HCT116 (cell line): ENCODE measurements around the gene SLC4A2. TPM values are rescaled to one million over a fixed set of nuclear protein-coding genes. Genes with fewer than 3 reads are reported as not detected.

ENCODE experiments used
- ATAC-seq: fragments of 200-7000 bp; cut with Tn5 transposase; 2 replicates; pipeline ENCODE4 v1.9.1; 2020; ENCODE audit warnings: mild to moderate bottlenecking, moderate library complexity
- BruUV-seq: library from RNA; stranded (reverse); fragments of 400-500 nt; replicated peaks from 2 replicates; lab custom pipeline; 2021; lab: Mats Ljungman, UMichigan
- CTCF ChIA-PET: fragments of 300-600 bp; sonication (Branson Sonifier 250); formaldehyde crosslinking; loops from one replicate; lab custom pipeline; 2021; ENCODE audit warnings: antibody characterized with exemption; lab: Charles Lee
- POLR2A ChIA-PET: fragments of 300-600, 350-600 bp; sonication (Branson Sonifier 250); formaldehyde crosslinking; loops from one replicate; lab custom pipeline; 2021; ENCODE audit warnings: antibody characterized with exemption; lab: Charles Lee
- RAD21 ChIA-PET, 2 experiments: fragments of 300-600 bp; sonication (Branson Sonifier 250); formaldehyde crosslinking; loops; one replicate each; lab custom pipeline; 2023; ENCODE audit warnings: low total read pairs in 2 of 2; ENCODE audit not compliant: uncharacterized antibody in 2 of 2, unreplicated experiment in 2 of 2, low non-redundant PET in 1 of 2; lab: Charles Lee
- DNase-seq: peaks from one replicate; pipeline ENCODE4 v3.0.0-alpha.2; 2010; ENCODE audit warnings: low read depth, low spot score
- H2AFZ ChIP-seq: fragments of 200-600 bp; shearing (Covaris generic), sonication (generic); 2 replicates; pipeline ENCODE4 v1.6.1; 2017; ENCODE audit warnings: low read depth, mixed run types, mixed read lengths, antibody characterized with exemption, low read length; ENCODE audit not compliant: poor library complexity, severe bottlenecking
- H3K27ac ChIP-seq: 2 replicates; pipeline ENCODE4 v1.5.1; 2012; ENCODE audit warnings: low read depth, low read length
- H3K27me3 ChIP-seq: fragments of 200-600 bp; sonication (generic); 2 replicates; pipeline ENCODE4 v1.6.1; 2016; ENCODE audit warnings: mixed run types, low read length, mixed read lengths; ENCODE audit not compliant: insufficient read depth
- H3K36me3 ChIP-seq, 2 experiments: fragments of 200-500 bp in 1 of 2; fragments of 200-600 bp in 1 of 2; sonication (Bioruptor generic) in 1 of 2; sonication (generic) in 1 of 2; 2 replicates each; pipeline versions ENCODE4 v1.5.1 to v1.6.1; 2014 to 2016; ENCODE audit warnings: low read length in 2 of 2, inconsistent platforms in 1 of 2, mixed read lengths in 1 of 2, mixed run types in 1 of 2; ENCODE audit not compliant: insufficient read depth in 2 of 2, control insufficient read depth in 1 of 2
- H3K4me1 ChIP-seq, 2 experiments: fragments of 200-600 bp in 1 of 2; sonication (generic) in 1 of 2; 2 replicates each; pipeline versions ENCODE4 v1.5.1 to v1.6.1; 2012 to 2017; ENCODE audit warnings: low read length in 2 of 2, inconsistent platforms in 1 of 2, mild to moderate bottlenecking in 1 of 2, mixed read lengths in 1 of 2, mixed run types in 1 of 2, moderate library complexity in 1 of 2; ENCODE audit not compliant: insufficient read depth in 2 of 2, control insufficient read depth in 1 of 2
- H3K4me2 ChIP-seq: fragments of 200-600 bp; sonication (generic); 2 replicates; pipeline ENCODE4 v1.6.1; 2017; ENCODE audit warnings: mixed run types, low read length, mixed read lengths
- H3K4me3 ChIP-seq, 2 experiments: fragments of 200-600 bp in 1 of 2; sonication (generic) in 1 of 2; replicated peaks in 1 of 2; 2 replicates each; pipeline ENCODE4 v1.5.1; 2011 to 2016; ENCODE audit warnings: low read length in 2 of 2, control low read depth in 1 of 2, low read depth in 1 of 2, mild to moderate bottlenecking in 1 of 2, mixed read lengths in 1 of 2, mixed run types in 1 of 2
- H3K79me2 ChIP-seq: fragments of 200-600 bp; sonication (generic); 2 replicates; pipeline ENCODE4 v1.6.1; 2017; ENCODE audit warnings: mild to moderate bottlenecking, mixed run types, low read length, moderate library complexity, mixed read lengths; ENCODE audit not compliant: insufficient read depth
- H3K9ac ChIP-seq: fragments of 200-600 bp; sonication (generic); 2 replicates; pipeline ENCODE4 v1.6.1; 2016; ENCODE audit warnings: low read length, mixed read lengths
- H3K9me2 ChIP-seq: fragments of 200-600 bp; sonication (generic), shearing (Covaris generic); 2 replicates; pipeline ENCODE4 v1.6.1; 2017; ENCODE audit warnings: mixed run types, mild to moderate bottlenecking, moderate library complexity; ENCODE audit not compliant: insufficient read depth
- H3K9me3 ChIP-seq, 2 experiments: fragments of 200-500 bp in 1 of 2; fragments of 200-600 bp in 1 of 2; sonication (Bioruptor generic) in 1 of 2; sonication (generic) in 1 of 2; 2 replicates each; pipeline ENCODE4 v1.6.1; 2014 to 2017; ENCODE audit warnings: low read length in 2 of 2, mixed read lengths in 2 of 2, inconsistent platforms in 1 of 2, low read depth in 1 of 2, mild to moderate bottlenecking in 1 of 2, mixed run types in 1 of 2, moderate library complexity in 1 of 2; ENCODE audit not compliant: control insufficient read depth in 1 of 2, insufficient read depth in 1 of 2
- H4K20me1 ChIP-seq: fragments of 200-600 bp; sonication (generic), shearing (Covaris generic); 2 replicates; pipeline ENCODE4 v1.6.1; 2017; ENCODE audit warnings: mixed run types, mild to moderate bottlenecking, moderate library complexity; ENCODE audit not compliant: insufficient read depth
- CBX3 ChIP-seq: IDR thresholded peaks from 2 replicates; pipeline ENCODE4 v1.6.1; 2012; ENCODE audit warnings: low read depth
- CEBPB ChIP-seq: IDR thresholded peaks from 2 replicates; pipeline ENCODE4 v1.6.1; 2012; ENCODE audit warnings: low read depth
- EZH2phosphoT487 ChIP-seq: fragments of 200-600 bp; IDR thresholded peaks from 2 replicates; pipeline ENCODE4 v1.6.1; 2018; ENCODE audit warnings: antibody characterized with exemption, borderline replicate concordance
- FOSL1 ChIP-seq: IDR thresholded peaks from 2 replicates; pipeline ENCODE4 v1.6.1; 2012; ENCODE audit warnings: low read depth
- JUND ChIP-seq: IDR thresholded peaks from 2 replicates; pipeline ENCODE4 v1.6.1; 2012
- MAX ChIP-seq: IDR thresholded peaks from 2 replicates; pipeline ENCODE4 v1.6.1; 2012
- POLR2AphosphoS5 ChIP-seq: IDR thresholded peaks from 2 replicates; pipeline ENCODE4 v1.6.1; 2011; ENCODE audit warnings: mild to moderate bottlenecking, low read depth, low read length, moderate library complexity
- SIN3A ChIP-seq: IDR thresholded peaks from 2 replicates; pipeline ENCODE4 v1.6.1; 2012; ENCODE audit warnings: low read depth
- SP1 ChIP-seq: IDR thresholded peaks from 2 replicates; pipeline ENCODE4 v1.6.1; 2012; ENCODE audit warnings: low read depth
- YY1 ChIP-seq: IDR thresholded peaks from 2 replicates; pipeline ENCODE4 v1.6.1; 2011; ENCODE audit warnings: low read length, low read depth, moderate library complexity, mild to moderate bottlenecking; ENCODE audit not compliant: insufficient replicate concordance; ENCODE audit errors: extremely low read depth
- intact Hi-C: fragments of 100-400 bp; cut with micrococcal nuclease; formaldehyde crosslinking; loops from 2 replicates; pipeline ENCODE4 v1.10.0; 2022
- total RNA-seq: library from RNA; stranded (reverse); gene quantifications from one replicate; pipeline ENCODE4 v1.2.1, GENCODE V29; 2021; ENCODE audit not compliant: unreplicated experiment
- TF ChIP-seq, protein P1 (sequence below), 3 experiments: fragments of 200-600 bp in 1 of 3; sonication (generic) in 1 of 3; IDR thresholded peaks in 2 of 3; conservative IDR thresholded peaks in 1 of 3; 2 replicates each; pipeline ENCODE4 v1.5.1; 2012 to 2017; ENCODE audit warnings: low read depth in 2 of 3, low read length in 2 of 3, antibody characterized with exemption in 1 of 3, borderline replicate concordance in 1 of 3, control low read depth in 1 of 3, mild to moderate bottlenecking in 1 of 3, mixed read lengths in 1 of 3, mixed run types in 1 of 3, moderate library complexity in 1 of 3; ENCODE audit not compliant: insufficient read depth in 1 of 3
- TF ChIP-seq, protein P2 (sequence below): IDR thresholded peaks from 2 replicates; pipeline ENCODE4 v1.6.1; 2012; ENCODE audit warnings: low read depth

The SLC4A2 gene
- total RNA-seq, 1 experiment from 2014 or later, result 240 TPM

DNA sequence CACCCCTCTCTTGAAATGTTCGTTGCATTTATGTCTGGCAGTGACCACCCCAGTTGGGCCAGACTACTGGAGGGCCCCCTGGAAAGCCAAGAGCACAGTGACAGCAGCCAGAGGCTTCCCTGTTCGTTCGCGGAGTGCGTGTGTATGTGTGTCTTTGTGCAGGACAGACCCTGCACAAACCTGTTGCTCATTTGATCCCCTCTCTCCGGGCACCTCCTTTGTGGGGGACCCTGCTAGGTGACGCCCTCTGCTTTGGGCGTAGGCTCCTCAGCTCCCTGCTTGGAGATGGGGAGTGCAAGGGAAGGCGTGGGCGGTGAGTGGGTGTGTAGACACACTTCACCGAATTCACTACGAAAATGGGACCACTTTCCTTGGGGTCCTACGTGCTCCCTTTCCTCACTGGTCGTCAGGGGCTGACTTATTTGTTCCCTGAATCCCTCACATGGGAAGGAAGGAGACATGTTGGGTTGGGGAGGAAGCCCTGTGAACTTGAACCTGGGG is 65.6 kb downstream of the SLC4A2 start:
- no peaks in the 10 kb centered on the region for H4K20me1 ChIP-seq
- POLR2A ChIA-PET, result no interaction called here
- CTCF ChIA-PET, result interaction anchor here (1.3 to 1.4 kb wide), 6 partner anchors 15 to 162 kb away, joined by 3 to 8 read pairs (median 4); partner anchors contain the start of genes ABCF2 and FASTK

DNA sequence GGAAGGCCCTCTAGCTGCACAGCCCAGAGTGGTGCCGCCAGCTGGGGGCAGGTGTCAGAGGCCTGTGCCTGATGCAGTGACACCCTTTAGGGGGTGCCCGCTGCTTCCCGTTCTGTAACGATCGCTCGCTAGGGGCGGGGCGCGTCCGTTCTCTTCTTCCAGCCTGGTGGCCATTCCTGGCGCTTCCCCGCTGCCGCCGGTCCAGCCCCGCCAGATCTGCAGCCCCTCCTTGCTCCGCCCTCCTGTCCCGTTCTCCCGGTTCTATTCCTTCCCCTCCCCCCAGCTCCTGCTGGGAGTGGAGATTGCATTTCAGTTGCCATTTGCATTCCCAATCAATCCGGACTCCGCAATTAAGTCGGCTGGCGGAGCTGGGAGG is 66.1 kb downstream of the SLC4A2 start:
- no peaks in the 10 kb centered on the region for H3K27me3 ChIP-seq
- no peaks in the 10 kb centered on the region for H3K9me2 ChIP-seq
- H3K4me1 ChIP-seq, result peaks cover 0 to 8% of the 10 kb centered on the region in 2 experiments; a peak in 1 of 4 replicates
- no peak overlapping the region for H3K27ac ChIP-seq
- H3K4me3 ChIP-seq, result no peak overlapping the region
- no TSS peak for BruUV-seq
- ATAC-seq (no peak), DNase-seq (no peak)
- H3K9ac ChIP-seq, result no peak overlapping the region
- H3K4me2 ChIP-seq, result no peak overlapping the region
- no peak overlapping the region for H2AFZ ChIP-seq
- H3K36me3 ChIP-seq, result peaks cover 18 to 24% of the 10 kb centered on the region in 2 experiments; a peak in 3 of 4 replicates
- ChIA-PET POLR2A (no interaction called here), CTCF (no interaction called here), RAD21 (no interaction called here)
- no peaks in the 10 kb centered on the region for H4K20me1 ChIP-seq
- TF ChIP-seq SP1 (no peak), JUND (no peak), YY1 (no peak), MAX (no peak), CBX3 (no peak), CEBPB (no peak), POLR2AphosphoS5 (no peak), FOSL1 (no peak)
- TF ChIP-seq, protein P1, sequence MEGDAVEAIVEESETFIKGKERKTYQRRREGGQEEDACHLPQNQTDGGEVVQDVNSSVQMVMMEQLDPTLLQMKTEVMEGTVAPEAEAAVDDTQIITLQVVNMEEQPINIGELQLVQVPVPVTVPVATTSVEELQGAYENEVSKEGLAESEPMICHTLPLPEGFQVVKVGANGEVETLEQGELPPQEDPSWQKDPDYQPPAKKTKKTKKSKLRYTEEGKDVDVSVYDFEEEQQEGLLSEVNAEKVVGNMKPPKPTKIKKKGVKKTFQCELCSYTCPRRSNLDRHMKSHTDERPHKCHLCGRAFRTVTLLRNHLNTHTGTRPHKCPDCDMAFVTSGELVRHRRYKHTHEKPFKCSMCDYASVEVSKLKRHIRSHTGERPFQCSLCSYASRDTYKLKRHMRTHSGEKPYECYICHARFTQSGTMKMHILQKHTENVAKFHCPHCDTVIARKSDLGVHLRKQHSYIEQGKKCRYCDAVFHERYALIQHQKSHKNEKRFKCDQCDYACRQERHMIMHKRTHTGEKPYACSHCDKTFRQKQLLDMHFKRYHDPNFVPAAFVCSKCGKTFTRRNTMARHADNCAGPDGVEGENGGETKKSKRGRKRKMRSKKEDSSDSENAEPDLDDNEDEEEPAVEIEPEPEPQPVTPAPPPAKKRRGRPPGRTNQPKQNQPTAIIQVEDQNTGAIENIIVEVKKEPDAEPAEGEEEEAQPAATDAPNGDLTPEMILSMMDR (IDR thresholded peaks at IDR 0.05 in 2 of 3, conservative IDR thresholded peaks at IDR 0.05 in 1 of 3; ENCODE audit: borderline replicate concordance in 1 of 3, insufficient read depth in 1 of 3, low read depth in 2 of 3, low read length in 2 of 3), result no peak
- TF ChIP-seq, protein P2, sequence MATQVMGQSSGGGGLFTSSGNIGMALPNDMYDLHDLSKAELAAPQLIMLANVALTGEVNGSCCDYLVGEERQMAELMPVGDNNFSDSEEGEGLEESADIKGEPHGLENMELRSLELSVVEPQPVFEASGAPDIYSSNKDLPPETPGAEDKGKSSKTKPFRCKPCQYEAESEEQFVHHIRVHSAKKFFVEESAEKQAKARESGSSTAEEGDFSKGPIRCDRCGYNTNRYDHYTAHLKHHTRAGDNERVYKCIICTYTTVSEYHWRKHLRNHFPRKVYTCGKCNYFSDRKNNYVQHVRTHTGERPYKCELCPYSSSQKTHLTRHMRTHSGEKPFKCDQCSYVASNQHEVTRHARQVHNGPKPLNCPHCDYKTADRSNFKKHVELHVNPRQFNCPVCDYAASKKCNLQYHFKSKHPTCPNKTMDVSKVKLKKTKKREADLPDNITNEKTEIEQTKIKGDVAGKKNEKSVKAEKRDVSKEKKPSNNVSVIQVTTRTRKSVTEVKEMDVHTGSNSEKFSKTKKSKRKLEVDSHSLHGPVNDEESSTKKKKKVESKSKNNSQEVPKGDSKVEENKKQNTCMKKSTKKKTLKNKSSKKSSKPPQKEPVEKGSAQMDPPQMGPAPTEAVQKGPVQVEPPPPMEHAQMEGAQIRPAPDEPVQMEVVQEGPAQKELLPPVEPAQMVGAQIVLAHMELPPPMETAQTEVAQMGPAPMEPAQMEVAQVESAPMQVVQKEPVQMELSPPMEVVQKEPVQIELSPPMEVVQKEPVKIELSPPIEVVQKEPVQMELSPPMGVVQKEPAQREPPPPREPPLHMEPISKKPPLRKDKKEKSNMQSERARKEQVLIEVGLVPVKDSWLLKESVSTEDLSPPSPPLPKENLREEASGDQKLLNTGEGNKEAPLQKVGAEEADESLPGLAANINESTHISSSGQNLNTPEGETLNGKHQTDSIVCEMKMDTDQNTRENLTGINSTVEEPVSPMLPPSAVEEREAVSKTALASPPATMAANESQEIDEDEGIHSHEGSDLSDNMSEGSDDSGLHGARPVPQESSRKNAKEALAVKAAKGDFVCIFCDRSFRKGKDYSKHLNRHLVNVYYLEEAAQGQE, result no peak
- H3K9me3 ChIP-seq, result no peaks in the 10 kb centered on the region
- H3K79me2 ChIP-seq, result peaks cover 6% of the 10 kb centered on the region; the same call in 1 of the 2 replicates
- intact Hi-C loops, result loop anchor here (10.0 kb wide), 1 partner anchor 119 kb away; the partner anchor contains the start of gene SMARCD3

More for the DNA sequence above, 65.6 kb downstream of the SLC4A2 start:
- Histone ChIP-seq H3K27ac (no peak overlapping the region), H2AFZ (no peak overlapping the region), H3K27me3 (no peaks in the 10 kb centered on the region), H3K4me3 (no peak overlapping the region), H3K36me3 (peaks cover 18 to 25% of the 10 kb centered on the region in 2 experiments; a peak in 3 of 4 replicates), H3K9ac (no peak overlapping the region), H3K4me2 (no peak overlapping the region), H3K79me2 (peaks cover 6% of the 10 kb centered on the region; the same call in 1 of the 2 replicates), H3K4me1 (peaks cover 0 to 8% of the 10 kb centered on the region in 2 experiments; a peak in 1 of 4 replicates), H3K9me2 (no peaks in the 10 kb centered on the region), H3K9me3 (no peaks in the 10 kb centered on the region)
- ATAC-seq (no peak), DNase-seq (no peak)
- TF ChIP-seq POLR2AphosphoS5 (no peak), SIN3A (no peak), EZH2phosphoT487 (no peak), CBX3 (no peak)
- RAD21 ChIA-PET, result no interaction called here
- intact Hi-C loops, result loop anchor here (1.0 to 10.0 kb wide), 3 partner anchors 47 to 178 kb away; partner anchors contain the start of gene SMARCD3
- no TSS peak for BruUV-seq
